GM21529 (cell line): ENCODE results near the gene PTPRK.

Experiments used
- ATAC-seq: cut with Tn5 transposase; IDR thresholded peaks from one replicate; pipeline ENCODE4 v1.9.1; 2021; ENCODE audit not compliant: unreplicated experiment

Gene PTPRK

DNA sequence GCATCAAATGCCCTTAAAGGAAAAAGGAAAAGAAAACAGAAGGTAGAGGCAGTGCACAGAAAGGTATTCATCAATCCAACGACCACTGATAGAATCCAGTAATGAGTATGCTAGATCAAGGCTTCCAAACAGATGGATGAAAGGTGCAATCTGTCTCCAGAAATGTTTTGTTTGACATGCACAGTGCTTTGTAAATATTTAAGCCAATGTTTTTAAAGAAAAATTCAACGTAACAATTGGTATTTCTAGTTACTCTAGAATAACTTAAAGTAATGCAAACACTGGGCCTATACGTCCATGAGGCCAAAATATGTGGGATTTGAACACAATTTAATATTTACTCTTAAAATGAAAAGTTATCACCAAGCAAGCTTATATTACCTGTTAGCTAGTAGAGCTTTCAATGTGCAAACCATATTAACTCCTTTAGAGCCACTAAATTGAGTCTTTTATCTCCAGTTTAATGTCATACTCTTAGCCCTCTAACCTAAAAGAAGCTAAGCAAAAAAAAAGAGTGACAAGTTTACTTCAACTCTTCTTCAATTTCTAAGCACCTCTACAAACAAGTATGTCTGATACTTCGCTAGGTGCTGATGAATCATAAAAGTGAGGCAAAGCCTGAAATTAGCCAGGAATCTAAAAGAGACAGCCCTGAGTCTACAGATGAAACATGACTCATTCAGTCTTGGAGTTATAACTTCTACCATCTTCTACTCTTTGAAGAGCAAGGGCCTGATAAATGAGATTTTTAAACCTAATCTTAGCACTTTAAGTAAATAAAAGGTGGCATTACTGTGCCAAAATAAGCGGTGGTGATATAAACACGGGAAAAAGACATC lies 169.8 kb downstream of the PTPRK start:
- ATAC-seq, result no peak

DNA sequence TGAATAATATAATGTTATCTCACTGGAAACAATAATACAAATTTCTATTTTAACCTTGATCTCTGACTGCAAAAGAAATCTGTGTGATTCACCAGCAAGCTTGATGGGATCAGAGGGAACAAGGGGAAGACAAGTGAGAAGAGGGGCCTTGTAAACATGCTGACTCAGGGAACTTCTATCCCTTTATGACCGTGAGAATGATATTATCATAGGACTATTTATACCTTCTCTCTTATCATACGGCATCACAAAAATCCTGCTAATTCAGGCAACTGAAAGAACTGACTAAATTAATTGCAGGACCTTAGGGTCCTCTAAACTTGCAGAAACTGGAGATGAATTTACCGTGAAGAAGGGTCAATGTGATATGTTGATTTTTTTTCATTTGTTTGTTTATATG lies 173.3 kb downstream of the PTPRK start:
- ATAC-seq, result no peak

DNA sequence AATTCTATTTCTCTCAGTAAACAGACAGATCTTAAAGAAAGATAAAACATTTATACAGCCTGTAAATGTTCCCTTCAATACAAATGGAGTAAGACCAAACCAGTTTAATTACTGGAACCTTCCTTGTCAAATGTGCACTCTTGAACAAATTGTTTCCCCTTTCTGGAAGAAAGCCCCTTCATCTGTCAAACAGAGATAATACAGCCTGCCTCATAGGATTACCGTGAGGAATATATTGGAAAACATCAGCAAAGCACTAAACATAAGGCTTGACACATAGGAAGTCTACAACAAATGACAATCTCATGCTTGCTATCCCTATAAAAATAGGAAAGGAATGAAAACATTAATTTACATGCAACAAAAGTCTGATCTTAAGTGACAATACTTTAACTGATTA lies 173.8 kb downstream of the PTPRK start:
- ATAC-seq, result no peak

DNA sequence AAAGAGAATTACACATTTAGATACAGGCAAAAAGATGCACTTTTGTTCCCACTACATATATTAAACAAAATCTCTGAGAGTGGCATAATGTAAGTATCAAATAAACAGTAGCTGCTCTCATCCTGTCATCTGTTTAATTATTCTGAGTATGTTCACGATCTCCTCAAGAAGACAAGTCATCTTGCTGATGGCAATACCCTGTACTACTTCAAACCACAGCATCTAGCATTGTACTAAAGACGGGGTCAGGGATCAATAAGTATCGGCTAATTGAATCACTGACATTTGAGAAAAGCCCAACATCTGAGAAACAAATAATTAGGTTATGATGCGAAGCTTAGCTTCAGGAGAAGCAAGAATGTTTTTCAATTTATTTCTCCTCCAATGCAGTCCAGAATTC lies 175.1 kb downstream of the PTPRK start:
- ATAC-seq, result no peak

DNA sequence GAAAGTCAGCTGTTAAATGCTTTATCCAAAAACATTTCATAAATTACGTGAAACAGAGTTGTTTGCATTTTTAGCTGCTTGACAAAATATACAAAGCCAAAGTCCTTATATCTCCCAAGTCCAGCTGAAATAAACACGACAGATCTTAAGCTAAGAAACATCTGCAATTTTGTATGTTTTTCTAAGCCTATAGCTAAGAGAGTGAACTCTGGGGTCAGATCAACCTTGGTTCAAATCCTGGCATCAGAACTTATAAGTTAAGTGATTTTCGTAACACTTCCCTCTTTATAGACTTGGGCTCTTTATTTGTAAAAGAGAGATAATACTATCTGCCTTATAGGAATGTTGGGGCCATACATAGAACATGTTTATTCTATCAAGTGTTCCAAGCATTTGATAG lies 176.7 kb downstream of the PTPRK start:
- no peak for ATAC-seq

DNA sequence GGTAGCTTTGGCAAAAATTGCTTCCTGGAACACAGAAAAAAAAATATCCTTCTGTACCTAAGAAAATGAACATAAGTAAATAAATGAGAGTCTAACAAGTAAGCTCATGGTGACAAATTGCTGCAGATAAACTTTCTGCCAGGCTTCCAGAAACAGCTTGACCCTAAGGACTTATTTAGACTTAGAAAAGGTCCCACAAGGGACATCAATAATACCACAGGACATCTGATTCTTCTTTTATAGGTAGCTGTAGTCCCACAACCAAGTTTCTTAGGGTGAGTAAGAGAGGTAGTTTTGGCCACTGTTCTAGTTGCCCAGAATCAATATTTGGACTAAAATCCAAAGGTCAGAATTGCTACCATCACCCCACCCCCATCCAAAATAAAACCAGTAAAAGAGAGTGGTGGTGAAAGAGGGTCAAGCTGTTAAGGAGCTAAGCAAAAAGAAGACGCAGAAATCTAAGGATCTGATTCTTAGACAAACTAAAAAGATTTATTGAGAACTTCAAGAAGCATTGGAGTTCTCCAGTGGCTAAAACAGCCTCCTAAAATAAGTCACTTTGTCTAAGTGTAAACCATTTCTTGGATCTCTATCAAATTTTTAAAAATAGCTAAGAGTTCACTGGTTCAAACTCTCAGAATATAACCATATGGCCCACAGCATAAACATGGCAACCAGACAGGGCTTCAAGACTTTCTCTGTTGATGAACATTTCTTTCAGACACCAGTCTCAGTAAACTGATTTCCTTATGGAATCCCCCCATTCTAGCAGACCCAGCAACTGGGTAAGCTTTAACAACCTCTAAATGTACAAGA lies 180.6 kb downstream of the PTPRK start:
- ATAC-seq, result no peak

DNA sequence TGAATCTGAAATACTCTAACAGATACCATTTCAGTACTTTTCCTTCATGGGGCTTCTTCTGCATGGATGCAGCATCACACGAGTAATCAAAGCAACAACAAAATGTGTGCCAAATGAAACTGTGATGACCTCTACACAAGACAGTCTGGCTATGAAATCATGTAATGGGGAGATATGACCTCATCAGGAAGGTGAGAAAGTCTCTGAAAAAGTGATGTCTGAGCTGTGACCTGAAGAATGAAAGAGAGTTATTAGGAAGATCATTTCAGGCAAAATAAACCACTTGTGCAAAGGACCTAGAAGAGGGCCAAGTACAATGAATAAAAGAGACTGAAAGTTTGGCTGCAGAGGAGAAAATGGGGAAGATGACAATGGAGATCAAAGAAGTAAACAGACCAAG lies 182.8 kb downstream of the PTPRK start:
- no peak for ATAC-seq

DNA sequence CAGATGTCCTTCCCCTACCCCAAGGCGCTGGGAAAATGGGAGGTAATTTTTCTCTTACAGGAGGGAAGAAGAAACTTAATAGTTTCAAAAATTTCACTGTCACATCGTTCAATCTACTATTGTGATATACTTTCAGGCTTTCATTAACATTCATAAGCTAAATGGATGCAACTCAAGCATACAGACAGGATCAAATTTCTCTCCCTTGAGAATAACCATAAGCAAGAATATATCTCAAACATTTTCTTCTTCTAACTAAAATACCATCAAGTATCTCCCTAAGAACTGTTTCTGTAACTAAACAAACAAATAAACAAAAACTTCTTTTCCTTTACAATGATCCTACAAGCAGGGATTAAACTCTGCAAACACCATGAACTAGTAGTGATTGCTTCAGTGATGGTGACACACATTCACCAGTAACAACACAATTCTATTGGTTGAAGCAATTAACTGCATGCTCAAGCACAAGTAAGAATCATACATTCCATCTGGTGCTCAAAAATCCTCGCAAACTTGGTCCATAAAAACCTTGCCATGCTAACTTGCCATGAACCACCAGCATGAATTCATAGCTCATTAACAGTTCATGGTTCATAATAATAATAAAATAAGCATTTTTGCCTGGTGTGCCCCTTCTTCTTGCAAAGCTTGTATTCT lies 183.8 kb downstream of the PTPRK start:
- ATAC-seq, result no peak

DNA sequence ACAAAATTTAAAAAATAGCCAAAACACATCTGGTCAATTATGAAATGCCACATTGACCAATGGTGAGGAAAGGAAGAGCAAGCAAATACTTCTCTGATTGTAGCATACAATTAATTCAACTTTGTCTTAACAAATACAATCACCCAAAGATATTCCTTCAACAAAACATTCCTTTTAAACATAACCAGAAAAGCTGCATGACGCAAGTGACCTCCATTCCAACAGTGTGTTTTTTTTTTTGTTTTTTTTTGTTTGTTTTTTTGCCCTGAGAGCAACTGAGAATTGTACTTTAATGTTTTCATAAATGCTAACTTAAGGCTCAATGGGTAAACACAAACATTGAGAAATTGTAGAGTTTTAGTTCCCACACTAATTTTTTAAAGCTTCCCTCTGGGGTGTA lies 184.4 kb downstream of the PTPRK start:
- no peak for ATAC-seq

DNA sequence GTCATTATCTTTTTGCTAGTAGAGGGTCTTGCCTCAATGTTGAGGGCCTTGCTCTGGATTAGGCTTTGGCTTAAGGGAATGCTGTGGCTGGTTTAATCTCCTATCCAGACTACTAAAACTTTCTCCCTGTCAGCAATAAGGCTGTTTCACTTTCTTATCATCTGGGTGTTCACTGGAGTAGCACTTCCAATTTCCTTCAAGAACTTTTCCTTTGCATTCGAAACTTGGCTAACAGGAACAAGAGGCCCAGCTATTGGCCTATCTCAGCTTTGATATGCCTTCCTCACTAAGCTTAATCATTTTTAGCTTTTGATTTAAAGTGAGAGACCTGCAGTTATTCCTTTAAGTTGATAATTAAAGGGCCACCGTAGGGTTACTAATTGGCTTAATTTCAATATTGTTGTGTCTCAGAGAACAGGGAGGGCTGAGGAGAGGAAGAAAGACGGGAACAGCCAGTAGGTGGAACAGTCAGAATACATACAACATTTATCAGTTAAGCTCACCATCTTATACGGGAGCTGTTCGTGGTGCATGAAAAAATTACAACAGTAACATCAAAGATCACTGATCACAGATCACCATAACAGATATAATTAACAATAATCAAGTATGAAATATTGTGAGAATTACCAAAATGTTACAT lies 186.7 kb downstream of the PTPRK start:
- no peak for ATAC-seq

DNA sequence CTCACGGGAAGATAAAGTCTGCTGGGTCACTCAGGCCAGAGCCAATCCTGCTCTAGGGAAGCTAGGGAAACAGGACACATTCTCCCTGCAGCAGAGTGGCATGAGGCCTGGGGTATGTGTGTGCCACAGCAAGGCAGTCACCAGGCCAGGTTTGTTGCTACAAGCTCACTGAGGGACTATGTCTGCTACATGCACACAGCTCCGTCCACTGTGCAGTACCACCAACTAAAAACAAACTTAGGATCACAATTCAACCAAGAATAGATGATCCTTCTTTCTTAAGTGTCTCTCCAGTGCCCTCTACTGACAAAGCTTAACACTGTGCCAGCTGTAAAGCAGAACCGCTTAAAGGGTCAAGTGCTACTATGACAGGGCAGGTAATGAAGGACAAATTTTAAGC lies 192.5 kb downstream of the PTPRK start:
- peak; percentile 89 for ATAC-seq

DNA sequence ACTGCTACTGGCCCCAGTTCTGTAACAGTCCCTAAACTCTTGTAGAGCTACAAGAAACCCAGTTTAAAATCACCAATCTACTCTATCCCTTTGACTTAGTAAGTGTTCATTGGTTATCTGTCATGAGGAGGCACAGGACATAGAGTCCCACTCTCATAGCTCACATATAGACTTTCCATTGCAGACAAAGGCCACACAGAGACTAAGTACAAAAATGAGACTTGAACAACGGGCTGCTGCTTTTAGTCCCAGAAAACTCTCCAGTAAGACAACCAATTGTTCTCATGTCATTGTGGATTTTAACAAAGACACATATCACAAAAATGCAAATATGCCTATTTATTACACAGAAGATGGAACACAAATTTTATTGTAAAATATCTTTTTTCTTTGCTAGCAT lies 197.4 kb downstream of the PTPRK start:
- no peak for ATAC-seq

DNA sequence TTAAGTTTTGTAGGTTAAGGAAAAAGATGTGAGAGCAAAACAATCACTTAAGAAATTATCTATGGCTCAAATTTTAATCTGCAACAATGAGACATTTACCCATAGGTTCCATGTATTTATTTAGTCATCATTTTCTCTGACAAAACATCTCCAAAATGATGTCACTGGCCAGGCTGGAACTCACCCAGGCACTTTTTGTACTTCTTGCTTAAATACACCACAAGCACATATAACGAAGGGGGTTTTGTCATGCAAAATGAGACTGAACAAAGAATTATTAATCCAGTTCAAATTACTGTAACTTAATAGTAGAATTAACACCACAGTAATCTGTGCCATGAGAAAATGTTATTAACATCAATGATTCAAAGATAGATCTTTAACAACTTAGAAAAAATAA lies 200.5 kb downstream of the PTPRK start:
- ATAC-seq, result no peak

DNA sequence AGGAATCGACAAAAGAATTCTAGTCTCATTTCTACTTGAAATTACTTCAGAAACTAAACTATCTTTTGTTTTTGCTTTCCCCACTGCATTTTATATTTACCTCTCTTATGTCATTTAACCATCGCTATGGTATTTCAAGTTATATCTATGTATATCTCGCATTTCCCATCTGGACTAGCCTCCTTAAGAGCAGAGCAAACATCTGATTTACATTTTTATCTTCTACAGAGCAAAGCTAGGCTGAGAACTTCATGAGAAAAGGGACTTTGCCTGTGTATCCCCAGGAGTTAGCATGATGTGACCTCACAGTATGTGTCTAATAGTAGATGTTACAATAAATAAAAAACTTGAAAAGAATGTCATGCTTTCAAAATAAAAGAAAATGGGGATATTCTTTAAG lies 201.2 kb downstream of the PTPRK start:
- no peak for ATAC-seq

DNA sequence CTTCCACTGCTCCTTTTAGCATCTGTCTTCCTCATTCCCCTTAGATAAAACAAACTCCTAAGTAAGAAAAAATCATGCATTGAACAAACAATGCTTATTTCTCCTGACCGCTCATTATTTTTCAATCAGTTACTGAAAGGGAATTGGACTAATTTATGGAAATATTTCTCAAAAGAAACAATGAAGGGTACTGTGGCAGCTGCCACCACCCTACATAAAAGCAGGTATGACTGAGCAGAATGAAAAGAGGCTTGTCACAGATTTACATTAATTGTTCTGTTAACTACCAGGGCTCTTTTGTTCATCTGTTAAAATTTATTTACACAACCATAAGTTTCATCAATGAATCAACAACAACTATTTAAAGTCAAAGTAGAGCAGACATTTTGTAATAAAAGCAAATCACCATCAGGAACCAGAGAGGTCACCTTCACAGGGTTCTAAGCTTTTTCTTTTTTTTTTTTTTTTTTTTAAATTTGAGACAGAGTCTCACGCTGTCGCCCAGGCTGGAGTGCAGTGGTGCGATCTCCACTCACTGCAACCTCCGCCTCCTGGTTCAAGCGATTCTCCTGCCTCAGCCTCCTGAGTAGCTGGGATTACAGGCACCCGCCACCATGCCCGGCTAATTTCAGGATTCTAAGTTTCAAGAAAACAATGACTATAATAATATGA lies 204.0 kb downstream of the PTPRK start:
- no peak for ATAC-seq

DNA sequence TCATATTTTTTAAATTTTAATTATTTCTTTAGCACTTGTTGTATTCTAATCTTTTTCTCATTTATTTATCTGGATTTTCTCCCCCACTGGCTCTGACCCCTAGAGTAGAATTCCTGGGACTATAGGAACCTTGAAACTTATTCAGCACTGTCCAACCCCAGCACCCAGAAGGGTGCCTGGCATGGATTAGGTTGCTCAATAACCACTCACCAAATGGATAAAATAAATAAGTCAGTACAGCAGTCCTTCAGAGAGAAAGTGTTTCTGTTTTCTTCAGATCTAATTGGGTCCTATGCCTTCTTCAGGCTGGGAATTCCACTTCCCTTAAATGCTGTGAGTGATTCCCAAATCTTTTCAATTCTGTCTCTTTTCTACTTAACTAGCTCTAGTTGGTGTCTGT lies 206.2 kb downstream of the PTPRK start:
- ATAC-seq, result no peak

DNA sequence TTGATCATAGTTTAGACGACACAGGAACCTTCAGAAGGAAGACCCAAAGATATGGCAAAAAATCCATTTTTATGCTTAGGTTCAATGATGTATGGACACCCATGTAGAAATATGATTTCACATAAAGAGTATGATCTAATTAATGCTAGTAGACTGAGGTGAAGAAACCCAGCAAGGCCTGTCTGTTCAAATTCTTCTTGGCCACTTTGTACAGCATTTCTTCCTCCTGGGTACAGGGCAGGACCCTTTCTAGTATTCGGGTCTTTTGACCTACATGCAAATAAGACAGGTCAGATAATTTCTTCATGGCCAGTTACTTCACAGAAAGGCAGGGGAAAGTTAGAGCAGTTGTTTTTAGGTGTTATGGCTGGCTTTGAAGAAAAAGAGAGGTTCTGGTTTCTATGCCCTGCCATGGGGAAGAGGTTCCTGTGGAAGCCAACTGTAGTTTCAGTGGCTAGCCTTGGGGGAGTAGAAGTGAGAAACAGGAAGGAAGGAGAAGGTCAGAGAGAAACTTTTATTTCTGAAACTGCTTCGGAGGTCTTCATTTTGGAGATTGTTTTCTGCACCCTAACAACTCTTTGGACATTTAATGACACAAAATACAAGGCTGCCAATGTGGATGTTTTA lies 208.3 kb downstream of the PTPRK start:
- ATAC-seq, result no peak

DNA sequence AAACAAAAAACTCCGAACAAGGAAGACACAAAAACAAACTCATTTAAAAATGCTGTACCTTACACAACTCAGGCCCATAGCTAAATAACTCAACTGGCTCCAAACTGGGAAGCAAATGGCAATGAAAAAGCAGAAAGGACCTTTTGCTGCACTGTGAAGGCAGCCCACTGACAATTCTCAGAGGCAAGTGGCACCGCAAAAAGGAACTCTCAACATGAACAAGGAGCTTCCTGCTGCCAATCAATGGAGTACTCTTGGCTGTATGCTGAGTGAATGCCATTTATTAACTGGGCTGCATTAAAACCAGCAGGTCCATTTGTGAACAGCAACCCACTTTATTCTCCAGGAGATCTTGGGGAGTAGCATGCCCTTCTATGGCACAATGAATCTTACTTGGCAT lies 209.9 kb downstream of the PTPRK start:
- ATAC-seq, result no peak

DNA sequence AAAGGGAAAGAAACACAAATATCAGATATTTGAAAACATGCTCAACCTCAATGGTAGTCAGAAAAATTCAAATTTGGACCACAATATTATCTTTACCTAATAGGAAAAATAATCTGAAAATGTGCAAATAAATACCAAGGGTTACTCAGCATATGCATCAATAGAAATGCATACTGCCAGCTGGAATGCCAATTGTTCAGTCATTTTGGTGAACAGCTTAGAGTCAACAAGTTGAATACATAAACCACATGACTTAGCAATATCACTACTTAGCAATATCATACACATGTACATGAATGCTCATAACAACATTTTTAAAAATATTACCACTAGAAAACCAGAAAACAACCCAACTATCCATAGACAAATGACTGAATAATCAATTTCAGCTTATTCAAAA lies 212.7 kb downstream of the PTPRK start:
- no peak for ATAC-seq

DNA sequence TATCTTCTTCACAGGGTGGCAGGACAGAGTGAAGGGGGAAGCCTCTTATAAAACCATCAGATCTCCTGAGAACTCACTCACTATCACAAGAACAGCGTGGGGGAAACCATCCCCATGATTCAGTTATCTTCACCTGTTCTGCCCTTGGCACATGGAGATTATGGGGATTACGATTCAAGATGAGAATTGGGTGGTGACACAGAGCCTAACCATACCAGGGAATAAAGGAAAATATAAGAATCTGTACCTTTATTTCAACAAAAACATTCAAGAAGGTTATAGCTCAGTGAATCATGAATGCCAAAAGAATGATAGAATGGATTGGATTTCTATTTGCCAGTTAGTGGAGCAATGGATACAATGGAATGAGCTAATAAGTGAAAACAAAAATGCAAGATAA lies 214.4 kb downstream of the PTPRK start:
- no peak for ATAC-seq
